WI38 (cell line): ENCODE measurements around the gene ABHD10.

Experiments
- H3K4me3 ChIP-seq: 2 replicates; pipeline ENCODE4 v1.5.1; 2011; ENCODE audit warnings: low read depth, mild to moderate bottlenecking, control low read depth, low read length
- TF ChIP-seq, protein P1 (sequence below): IDR thresholded peaks from 2 replicates; pipeline ENCODE4 v1.5.1; 2012; ENCODE audit warnings: low read depth, mild to moderate bottlenecking, control low read depth, low read length

ABHD10 gene

DNA sequence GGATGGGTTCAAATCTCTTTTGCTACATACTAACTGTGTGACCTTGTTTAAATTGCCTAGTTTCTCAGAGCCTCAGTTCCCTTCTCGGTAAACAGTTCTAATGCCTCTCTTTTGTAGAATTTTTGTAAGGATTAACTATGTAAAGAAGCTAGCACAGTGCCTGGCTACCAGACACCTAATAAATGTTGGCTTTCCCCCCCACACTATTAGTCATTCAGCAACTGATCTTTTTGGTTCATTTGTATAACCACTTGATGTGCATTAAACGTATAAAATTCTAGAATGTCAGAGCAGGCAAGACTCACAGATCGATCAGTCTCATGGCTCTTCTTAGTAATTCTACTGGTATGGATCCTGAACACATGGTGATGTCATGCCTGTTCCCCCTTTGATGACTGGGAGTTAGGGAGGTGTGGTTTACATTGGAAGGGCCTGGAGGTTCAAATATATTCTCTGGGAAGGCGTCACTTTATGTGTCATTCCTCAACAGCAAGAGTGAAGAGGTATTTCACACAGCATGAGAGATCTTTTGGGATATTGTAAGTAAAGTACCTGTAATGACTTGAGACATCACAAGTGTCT, 26.4 kb downstream of the ABHD10 start:
- H3K4me3 ChIP-seq, result no peak overlapping the region
- TF ChIP-seq, protein P1, sequence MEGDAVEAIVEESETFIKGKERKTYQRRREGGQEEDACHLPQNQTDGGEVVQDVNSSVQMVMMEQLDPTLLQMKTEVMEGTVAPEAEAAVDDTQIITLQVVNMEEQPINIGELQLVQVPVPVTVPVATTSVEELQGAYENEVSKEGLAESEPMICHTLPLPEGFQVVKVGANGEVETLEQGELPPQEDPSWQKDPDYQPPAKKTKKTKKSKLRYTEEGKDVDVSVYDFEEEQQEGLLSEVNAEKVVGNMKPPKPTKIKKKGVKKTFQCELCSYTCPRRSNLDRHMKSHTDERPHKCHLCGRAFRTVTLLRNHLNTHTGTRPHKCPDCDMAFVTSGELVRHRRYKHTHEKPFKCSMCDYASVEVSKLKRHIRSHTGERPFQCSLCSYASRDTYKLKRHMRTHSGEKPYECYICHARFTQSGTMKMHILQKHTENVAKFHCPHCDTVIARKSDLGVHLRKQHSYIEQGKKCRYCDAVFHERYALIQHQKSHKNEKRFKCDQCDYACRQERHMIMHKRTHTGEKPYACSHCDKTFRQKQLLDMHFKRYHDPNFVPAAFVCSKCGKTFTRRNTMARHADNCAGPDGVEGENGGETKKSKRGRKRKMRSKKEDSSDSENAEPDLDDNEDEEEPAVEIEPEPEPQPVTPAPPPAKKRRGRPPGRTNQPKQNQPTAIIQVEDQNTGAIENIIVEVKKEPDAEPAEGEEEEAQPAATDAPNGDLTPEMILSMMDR, result no peak

DNA sequence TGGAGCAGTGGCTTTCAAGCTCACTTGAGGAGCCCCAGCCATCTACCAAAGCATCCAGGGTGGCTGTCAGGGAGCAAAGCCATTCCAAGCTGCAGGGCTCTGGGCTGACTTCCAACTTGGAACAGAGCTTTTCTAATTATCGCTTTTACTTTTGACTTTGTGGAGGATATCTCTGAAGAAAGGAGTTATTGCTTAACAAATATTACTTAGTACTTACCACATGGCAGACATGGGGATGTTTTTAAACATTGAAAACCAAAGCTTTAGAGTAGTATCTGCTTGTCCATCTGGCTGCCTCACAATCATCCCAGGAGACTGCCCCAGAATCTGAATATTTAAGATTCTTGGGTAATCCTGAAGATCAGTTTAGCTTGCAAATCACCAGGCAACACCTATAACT, 28.8 kb downstream of the ABHD10 start:
- TF ChIP-seq, protein P1, result no peak
- H3K4me3 ChIP-seq, result no peak overlapping the region

DNA sequence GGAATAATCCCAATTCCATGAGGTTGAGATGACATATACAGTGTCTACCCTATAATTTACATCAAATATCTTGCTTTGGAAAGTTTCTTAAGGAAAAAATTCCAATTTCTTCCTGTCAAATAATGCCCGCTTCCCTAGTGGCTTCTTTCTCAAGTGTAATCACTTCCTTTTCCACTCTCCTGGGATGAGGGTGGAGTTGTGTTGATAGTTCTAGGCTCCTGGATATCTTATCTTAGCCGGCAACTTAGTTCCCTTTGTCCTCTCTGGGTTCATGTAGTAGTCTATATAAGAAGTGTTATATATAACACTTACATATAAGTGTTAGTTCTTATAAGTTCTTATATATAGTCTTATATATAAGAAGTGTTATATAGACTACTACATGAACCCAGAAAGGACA, 30.8 kb downstream of the ABHD10 start:
- no peak overlapping the region for H3K4me3 ChIP-seq
- TF ChIP-seq, protein P1, result no peak

DNA sequence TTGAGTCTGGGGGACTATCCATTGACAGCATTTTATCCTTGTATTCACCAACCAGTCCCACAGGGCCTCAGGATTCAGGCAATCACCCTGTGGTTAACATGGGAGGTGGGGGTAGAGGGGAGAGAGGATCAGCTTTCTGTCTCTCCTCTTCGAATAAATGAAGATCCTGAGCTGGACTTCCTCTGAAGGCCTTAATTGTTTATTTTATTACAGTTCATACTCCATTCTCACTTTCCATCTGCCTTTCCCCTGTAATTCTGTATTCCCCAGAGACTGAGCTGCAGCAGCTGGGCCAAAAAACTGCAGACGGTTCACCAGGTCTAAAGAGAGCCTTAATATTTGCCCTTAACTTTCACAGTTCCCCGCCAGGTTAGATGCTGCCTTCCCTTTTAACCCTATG, 31.8 kb downstream of the ABHD10 start:
- H3K4me3 ChIP-seq, result no peak overlapping the region
- TF ChIP-seq, protein P1, result no peak

DNA sequence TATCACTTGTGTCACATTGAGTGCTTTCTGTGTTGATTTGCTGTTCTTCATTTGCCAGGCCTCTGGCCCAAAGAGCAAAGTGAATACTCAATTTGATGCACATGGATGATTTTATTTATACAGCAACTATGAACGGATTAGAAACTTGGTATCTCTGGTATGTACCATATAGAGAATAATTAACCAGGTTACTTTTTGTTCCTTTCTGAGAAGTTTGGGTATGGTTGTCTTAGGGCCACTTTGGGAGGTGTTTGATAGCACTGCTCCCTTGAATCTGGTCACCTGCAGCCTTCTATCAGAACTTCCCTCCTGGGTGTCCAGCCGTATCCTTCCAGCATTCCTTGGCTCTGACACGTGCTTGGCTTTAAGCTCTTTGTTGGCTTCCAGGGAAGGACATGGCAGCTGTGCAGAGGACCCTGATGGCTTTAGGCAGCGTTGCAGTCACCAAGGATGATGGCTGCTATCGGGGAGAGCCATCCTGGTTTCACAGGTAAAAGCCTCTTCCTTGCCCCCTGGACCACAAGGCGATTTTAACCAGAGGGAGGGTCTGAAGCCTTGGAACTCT, 32.6 kb downstream of the ABHD10 start:
- H3K4me3 ChIP-seq, result no peak overlapping the region
- TF ChIP-seq, protein P1, result no peak

DNA sequence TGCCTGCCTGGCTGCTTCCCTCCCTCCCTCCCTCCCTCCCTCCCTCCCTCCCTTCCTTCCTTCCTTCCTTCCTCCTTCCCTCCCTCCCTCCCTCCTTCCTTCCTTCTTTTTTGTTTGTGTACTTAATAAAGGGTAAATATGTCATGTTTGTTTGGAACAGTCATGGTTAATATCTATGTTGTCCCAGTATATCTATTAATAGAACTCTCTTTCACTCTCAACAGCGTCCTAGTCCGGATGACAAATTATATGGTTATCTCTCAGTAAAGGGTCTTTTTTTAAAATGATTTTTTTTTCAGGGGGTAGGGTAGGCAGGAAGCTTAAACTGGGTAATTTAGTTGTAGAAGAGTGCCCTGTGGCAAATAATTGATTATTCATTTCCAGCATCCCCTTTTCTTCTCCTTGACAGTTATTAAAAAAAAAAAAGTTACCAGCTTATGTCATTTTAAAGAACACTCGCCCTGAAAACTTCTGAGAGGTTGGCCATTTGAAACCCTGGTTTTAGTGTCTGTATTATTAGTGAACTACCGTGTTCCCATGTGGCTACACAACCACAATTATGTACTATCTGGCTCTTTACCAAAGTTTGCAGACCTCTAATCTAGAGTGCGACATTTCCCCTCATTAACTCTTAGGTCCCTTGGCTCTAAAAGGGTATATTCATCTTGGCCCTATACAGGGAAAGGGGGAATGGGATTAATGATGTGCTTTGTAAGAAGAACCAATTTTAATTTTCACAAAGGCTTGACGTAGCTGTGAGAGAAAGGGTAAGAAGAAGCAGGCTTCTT, 33.6 kb downstream of the ABHD10 start:
- no peak overlapping the region for H3K4me3 ChIP-seq
- TF ChIP-seq, protein P1, result no peak
